Measurements from ENCODE around the gene KIAA0232. TPM values are rescaled to one million over a fixed set of nuclear protein-coding genes. Genes with fewer than 3 reads are reported as not detected.

Gene KIAA0232
- polyA plus RNA-seq, 2 donors, result 9.3 to 10.5 TPM

DNA sequence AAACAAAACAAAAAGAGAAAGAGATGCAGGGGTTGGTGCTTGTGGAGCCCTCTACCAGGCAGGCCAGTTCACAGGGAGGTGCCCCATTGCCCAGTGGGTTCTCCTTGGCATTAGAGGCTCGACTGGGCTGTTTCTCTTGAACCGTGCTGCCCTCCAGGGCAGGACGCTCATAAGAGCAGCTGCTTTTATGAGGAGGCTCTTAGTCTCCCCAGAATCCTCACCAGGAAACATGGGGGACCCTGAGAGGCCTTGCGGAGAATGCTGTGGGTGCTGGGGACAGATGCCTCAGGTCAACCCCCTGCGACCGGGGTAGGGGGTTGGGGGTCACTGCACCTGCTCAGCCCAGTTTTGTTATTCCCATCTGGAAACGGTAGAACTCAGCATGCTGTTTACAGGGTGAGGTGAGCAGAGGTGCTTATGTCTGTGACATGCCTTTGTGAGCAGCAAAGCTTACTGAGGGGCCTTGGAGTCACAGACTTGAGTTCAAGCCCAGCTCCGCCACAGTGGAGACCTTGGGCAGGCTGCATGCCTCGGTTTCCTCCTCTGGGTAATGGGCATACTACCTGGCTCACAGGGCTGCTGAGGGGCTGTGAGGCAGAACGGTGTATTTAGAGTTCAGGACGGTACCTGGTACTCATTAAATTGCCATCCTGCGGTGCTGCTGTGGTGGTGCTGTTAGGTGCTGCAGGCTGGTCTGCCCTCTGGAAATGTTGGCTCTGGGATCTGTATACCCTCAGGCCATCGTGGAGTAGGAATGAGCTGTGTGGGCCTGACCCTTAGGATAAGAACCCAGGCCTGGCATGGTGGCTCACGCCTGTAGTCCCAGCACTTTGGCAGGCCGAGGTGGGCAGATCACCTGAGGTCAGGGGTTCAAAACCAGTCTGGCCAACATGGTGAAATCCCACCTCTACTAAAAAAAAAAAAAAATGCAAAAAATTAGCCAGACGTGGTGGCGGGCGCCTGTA, 132.8 kb downstream of the KIAA0232 start:
- Histone ChIP-seq H3K27ac (ENCODE audit: low read depth in 2 of 2, low read length in 1 of 2) (no peak overlapping the region), H3K36me3 (ENCODE audit: control insufficient read depth in 2 of 2, insufficient read depth in 2 of 2, low read length in 1 of 2) (no peaks in the 10 kb centered on the region), H3K9me3 (ENCODE audit: control insufficient read depth in 2 of 2, insufficient read depth in 1 of 2, low read depth in 1 of 2, low read length in 1 of 2) (no peaks in the 10 kb centered on the region), H3K4me3 (ENCODE audit: low read depth in 1 of 2, low read length in 2 of 2) (no peak overlapping the region), H3K4me1 (ENCODE audit: control insufficient read depth in 2 of 2, insufficient read depth in 2 of 2, low read length in 1 of 2) (peaks cover 3 to 31% of the 10 kb centered on the region in 2 donors), H3K27me3 (ENCODE audit: control insufficient read depth in 1 of 2, insufficient read depth in 2 of 2, low read length in 2 of 2) (no peaks in the 10 kb centered on the region)
- WGBS, 2 donors, result 93 to 94% methylated on average over 18 of the region's 18 CpGs

DNA sequence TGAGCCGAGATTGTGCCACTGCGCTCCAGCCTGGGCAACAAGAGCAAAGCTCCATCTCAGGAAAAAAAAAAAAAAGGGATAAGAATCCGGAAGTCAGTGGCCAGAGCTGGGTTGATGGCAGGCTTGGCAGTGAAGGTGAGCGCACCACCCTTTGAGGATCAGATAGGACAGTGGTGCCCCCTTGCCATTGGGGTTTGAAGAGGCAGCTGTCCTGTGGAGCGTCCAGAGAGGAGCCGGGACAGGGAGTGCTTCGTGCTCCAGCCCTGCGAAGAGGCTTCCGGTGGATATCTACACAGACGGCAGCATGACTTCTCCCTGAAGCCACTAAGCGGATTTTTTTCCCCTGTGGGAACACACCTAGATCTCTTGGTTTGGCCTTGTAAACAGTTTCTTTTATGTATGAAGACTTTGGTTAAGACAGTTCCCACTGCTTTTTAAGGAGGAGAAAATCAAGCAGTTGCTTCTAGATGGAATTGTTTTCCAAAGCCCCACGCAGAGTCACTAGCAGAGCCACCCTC, 133.6 kb downstream of the KIAA0232 start:
- H3K4me3 ChIP-seq (ENCODE audit: low read depth in 1 of 2, low read length in 2 of 2), result no peak overlapping the region
- 88 to 91% methylated on average over 11 to 12 of the region's 12 CpGs for WGBS, 2 donors
- peaks cover 3 to 25% of the 10 kb centered on the region in 2 donors for H3K4me1 ChIP-seq (ENCODE audit: control insufficient read depth in 2 of 2, insufficient read depth in 2 of 2, low read length in 1 of 2)
- H3K27ac ChIP-seq (ENCODE audit: low read depth in 2 of 2, low read length in 1 of 2), result peak overlapping the region in 1 of 2 donors; percentile 75
- H3K27me3 ChIP-seq (ENCODE audit: control insufficient read depth in 1 of 2, insufficient read depth in 2 of 2, low read length in 2 of 2), result no peaks in the 10 kb centered on the region
- H3K9me3 ChIP-seq (ENCODE audit: control insufficient read depth in 2 of 2, insufficient read depth in 1 of 2, low read depth in 1 of 2, low read length in 1 of 2), result no peaks in the 10 kb centered on the region
- no peaks in the 10 kb centered on the region for H3K36me3 ChIP-seq (ENCODE audit: control insufficient read depth in 2 of 2, insufficient read depth in 2 of 2, low read length in 1 of 2)

DNA sequence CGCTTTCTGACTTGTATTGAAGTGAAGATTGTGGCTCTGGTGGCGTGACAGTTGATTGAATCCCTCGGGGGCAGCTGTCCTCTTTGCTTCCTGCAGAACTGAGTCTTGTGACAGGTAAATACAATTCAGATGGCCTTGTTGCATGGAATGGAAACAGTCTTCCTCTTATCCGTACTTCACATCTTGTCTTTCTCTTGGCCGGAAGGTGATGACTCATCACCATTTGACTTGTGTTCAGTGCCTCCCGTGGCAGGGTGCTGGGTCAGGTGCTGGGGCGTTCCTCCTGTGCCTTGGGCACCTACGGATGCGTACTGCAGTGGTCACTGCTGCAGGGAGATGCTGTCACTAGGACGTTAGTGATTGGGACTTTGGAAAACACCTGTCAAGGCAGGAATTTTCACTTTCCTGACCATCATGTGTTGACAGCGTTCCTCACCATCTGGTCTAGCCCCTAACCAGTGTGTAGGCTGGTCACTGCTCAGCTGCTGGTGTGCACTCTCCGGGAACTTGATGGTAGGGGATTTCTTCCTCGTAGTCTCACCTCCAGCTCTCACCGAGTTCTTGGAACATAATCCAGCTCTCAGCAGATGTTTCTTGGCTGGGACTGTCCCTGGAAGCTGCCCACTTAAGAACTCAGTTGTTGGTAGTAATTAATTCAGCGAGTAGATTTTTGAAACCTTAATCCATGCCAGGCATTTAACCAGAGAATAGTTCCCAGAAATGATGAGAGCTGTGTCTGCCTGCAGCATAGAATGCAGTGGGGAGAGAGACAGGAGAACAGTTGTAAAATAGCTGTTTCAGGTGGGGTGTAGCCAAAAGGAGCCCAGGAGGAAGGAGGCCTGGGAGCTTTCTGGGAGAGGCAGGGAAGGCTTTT, 134.3 kb downstream of the KIAA0232 start:
- no peaks in the 10 kb centered on the region for H3K36me3 ChIP-seq (ENCODE audit: control insufficient read depth in 2 of 2, insufficient read depth in 2 of 2, low read length in 1 of 2)
- no peak overlapping the region for H3K4me3 ChIP-seq (ENCODE audit: low read depth in 1 of 2, low read length in 2 of 2)
- peaks cover 3 to 20% of the 10 kb centered on the region in 2 donors for H3K4me1 ChIP-seq (ENCODE audit: control insufficient read depth in 2 of 2, insufficient read depth in 2 of 2, low read length in 1 of 2)
- H3K9me3 ChIP-seq (ENCODE audit: control insufficient read depth in 2 of 2, insufficient read depth in 1 of 2, low read depth in 1 of 2, low read length in 1 of 2), result no peaks in the 10 kb centered on the region
- 35 to 40% methylated on average over 15 of the region's 15 CpGs for WGBS, 2 donors
- peak overlapping the region; percentile 24 to 75 for H3K27ac ChIP-seq (ENCODE audit: low read depth in 2 of 2, low read length in 1 of 2)
- H3K27me3 ChIP-seq (ENCODE audit: control insufficient read depth in 1 of 2, insufficient read depth in 2 of 2, low read length in 2 of 2), result no peaks in the 10 kb centered on the region

DNA sequence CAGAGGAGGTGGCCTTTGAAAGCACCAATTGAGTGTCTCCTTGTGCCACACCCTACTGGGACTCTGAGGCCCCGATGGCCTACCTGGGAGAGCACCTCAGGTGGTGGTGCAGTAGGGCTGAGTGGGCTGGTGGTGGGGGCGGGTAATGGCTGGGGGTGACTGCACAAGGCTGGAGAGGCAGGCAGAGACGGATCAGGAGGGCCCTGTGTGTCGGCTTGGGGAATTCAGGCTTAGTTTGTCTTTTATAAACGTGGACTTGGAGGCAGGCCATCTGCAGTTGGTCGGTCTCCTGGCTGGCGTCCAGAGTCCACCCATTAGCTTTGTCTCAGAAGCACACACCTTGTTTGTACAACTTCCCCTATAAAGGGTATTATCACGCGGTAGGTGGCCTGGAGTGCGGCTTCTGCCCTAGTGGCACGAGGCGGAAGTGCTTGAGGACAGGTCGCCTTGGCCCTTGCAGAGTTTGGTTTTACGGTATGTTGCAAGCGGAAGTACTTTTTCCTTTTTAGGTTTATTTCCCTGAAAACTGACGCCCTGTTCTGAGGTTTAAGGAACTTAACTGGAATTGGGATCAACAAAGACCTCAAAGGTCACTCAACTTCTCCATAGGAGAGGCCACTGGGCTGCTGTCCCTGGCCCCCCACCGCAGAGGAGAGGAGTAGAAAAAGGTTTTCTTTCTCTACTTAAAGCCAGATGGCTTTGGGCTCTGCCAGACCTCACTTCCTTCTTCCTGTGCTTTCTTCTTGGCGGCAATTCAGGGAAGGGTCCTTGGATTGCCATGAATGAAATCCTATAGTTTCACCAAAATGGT, 135.1 kb downstream of the KIAA0232 start:
- Histone ChIP-seq H3K4me1 (ENCODE audit: control insufficient read depth in 2 of 2, insufficient read depth in 2 of 2, low read length in 1 of 2) (peaks cover 3 to 20% of the 10 kb centered on the region in 2 donors), H3K27ac (ENCODE audit: low read depth in 2 of 2, low read length in 1 of 2) (peak overlapping the region; percentile 23 to 75), H3K27me3 (ENCODE audit: control insufficient read depth in 1 of 2, insufficient read depth in 2 of 2, low read length in 2 of 2) (no peaks in the 10 kb centered on the region), H3K36me3 (ENCODE audit: control insufficient read depth in 2 of 2, insufficient read depth in 2 of 2, low read length in 1 of 2) (no peaks in the 10 kb centered on the region), H3K9me3 (ENCODE audit: control insufficient read depth in 2 of 2, insufficient read depth in 1 of 2, low read depth in 1 of 2, low read length in 1 of 2) (no peaks in the 10 kb centered on the region), H3K4me3 (ENCODE audit: low read depth in 1 of 2, low read length in 2 of 2) (no peak overlapping the region)
- 45% methylated on average over 18 of the region's 18 CpGs for WGBS, 2 donors

DNA sequence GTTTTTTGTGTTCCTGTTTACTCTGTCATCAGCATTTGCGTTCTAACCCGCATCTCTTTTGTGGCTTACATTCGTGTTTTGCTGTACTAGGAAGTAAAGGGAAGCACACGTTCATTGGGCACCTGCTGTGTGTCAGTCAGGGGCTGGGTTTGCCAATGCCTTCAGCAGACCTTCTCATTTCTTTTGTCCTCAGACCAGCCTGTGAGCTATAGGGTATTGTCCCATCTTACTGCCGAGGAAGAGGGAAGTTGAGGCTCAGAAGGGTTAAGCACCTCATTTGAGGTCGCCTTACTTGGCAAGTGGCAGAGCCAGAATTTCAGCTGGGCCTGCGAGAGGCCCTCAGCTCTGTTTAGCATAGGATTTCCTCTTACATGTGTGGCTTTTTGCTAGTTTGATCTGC, 135.8 kb downstream of the KIAA0232 start:
- H3K9me3 ChIP-seq (ENCODE audit: control insufficient read depth in 2 of 2, insufficient read depth in 1 of 2, low read depth in 1 of 2, low read length in 1 of 2), result no peaks in the 10 kb centered on the region
- peaks cover 3 to 20% of the 10 kb centered on the region in 2 donors for H3K4me1 ChIP-seq (ENCODE audit: control insufficient read depth in 2 of 2, insufficient read depth in 2 of 2, low read length in 1 of 2)
- H3K4me3 ChIP-seq (ENCODE audit: low read depth in 1 of 2, low read length in 2 of 2), result no peak overlapping the region
- no peaks in the 10 kb centered on the region for H3K27me3 ChIP-seq (ENCODE audit: control insufficient read depth in 1 of 2, insufficient read depth in 2 of 2, low read length in 2 of 2)
- peak overlapping the region; percentile 33 to 75 for H3K27ac ChIP-seq (ENCODE audit: low read depth in 2 of 2, low read length in 1 of 2)
- peaks cover 0 to 2% of the 10 kb centered on the region in 2 donors for H3K36me3 ChIP-seq (ENCODE audit: control insufficient read depth in 2 of 2, insufficient read depth in 2 of 2, low read length in 1 of 2)
- 28 to 43% methylated on average over 7 of the region's 7 CpGs for WGBS, 2 donors

DNA sequence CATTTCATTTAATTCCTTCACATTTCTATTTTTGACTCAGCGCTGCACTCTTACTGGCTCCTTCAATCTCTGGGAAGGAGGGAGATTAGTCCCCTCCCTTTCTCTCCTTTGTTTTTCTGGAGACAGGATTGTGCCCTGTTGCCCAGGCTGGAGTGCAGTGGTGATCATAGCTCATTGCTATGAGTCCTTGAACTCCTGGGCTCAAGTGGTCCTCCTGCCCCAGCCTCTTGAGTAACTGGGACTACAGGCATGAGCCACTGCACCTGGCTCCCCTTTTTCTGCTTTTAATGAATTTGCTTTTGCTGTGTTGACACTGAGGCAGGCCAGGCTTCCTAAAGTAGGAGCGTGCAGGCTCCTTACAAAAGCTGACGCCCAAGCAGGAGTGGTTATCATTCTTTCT, 137.6 kb downstream of the KIAA0232 start:
- Histone ChIP-seq H3K27ac (ENCODE audit: low read depth in 2 of 2, low read length in 1 of 2) (no peak overlapping the region), H3K4me3 (ENCODE audit: low read depth in 1 of 2, low read length in 2 of 2) (no peak overlapping the region), H3K36me3 (ENCODE audit: control insufficient read depth in 2 of 2, insufficient read depth in 2 of 2, low read length in 1 of 2) (peaks cover 0 to 15% of the 10 kb centered on the region in 2 donors), H3K9me3 (ENCODE audit: control insufficient read depth in 2 of 2, insufficient read depth in 1 of 2, low read depth in 1 of 2, low read length in 1 of 2) (no peaks in the 10 kb centered on the region), H3K4me1 (ENCODE audit: control insufficient read depth in 2 of 2, insufficient read depth in 2 of 2, low read length in 1 of 2) (peaks cover 3 to 20% of the 10 kb centered on the region in 2 donors), H3K27me3 (ENCODE audit: control insufficient read depth in 1 of 2, insufficient read depth in 2 of 2, low read length in 2 of 2) (no peaks in the 10 kb centered on the region)
- WGBS, 2 donors, result 56 to 58% methylated on average over 3 of the region's 3 CpGs

DNA sequence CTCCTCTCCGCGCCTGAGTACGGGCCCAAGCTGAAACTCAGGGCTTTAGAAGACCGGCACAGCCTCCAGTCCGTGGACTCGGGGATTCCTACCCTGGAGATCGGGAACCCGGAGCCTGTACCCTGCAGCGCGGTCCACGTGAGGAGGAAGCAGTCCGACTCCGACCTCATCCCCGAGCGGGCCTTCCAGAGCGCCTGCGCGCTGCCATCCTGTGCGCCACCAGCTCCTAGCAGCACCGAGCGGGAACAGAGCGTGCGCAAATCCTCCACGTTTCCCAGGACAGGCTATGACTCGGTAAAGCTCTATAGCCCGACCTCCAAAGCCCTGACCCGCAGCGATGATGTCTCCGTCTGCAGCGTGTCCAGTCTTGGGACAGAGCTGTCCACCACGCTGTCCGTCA, 141.0 kb downstream of the KIAA0232 start:
- H3K4me3 ChIP-seq (ENCODE audit: low read depth in 1 of 2, low read length in 2 of 2), result no peak overlapping the region
- H3K36me3 ChIP-seq (ENCODE audit: control insufficient read depth in 2 of 2, insufficient read depth in 2 of 2, low read length in 1 of 2), result peaks cover 0 to 23% of the 10 kb centered on the region in 2 donors
- no peak overlapping the region for H3K27ac ChIP-seq (ENCODE audit: low read depth in 2 of 2, low read length in 1 of 2)
- no peaks in the 10 kb centered on the region for H3K27me3 ChIP-seq (ENCODE audit: control insufficient read depth in 1 of 2, insufficient read depth in 2 of 2, low read length in 2 of 2)
- H3K4me1 ChIP-seq (ENCODE audit: control insufficient read depth in 2 of 2, insufficient read depth in 2 of 2, low read length in 1 of 2), result peaks cover 0 to 3% of the 10 kb centered on the region in 2 donors
- 97% methylated on average over 32 of the region's 32 CpGs for WGBS, 2 donors
- no peaks in the 10 kb centered on the region for H3K9me3 ChIP-seq (ENCODE audit: control insufficient read depth in 2 of 2, insufficient read depth in 1 of 2, low read depth in 1 of 2, low read length in 1 of 2)

DNA sequence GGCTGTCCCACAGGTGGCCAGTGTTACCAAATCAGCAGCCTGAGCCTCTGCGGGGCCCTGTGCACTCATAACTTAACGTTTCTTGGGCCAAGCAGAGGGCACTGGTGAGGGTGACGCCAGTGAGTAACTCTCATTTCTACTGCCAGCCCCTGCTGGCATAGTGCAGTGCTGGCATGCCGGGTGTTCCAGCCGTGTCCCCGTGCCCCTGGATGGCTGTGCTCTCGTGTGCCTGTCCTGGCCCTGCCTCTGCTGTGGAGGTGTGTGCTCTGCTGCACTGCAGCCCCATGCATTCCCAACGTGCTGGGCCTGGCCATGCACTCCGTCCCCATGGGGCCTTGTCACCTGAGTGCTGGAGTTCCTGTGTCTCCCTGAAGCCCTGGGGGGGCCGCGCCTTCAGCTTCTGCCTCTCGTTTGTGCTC, 141.8 kb downstream of the KIAA0232 start:
- peaks cover 0 to 3% of the 10 kb centered on the region in 2 donors for H3K4me1 ChIP-seq (ENCODE audit: control insufficient read depth in 2 of 2, insufficient read depth in 2 of 2, low read length in 1 of 2)
- H3K9me3 ChIP-seq (ENCODE audit: control insufficient read depth in 2 of 2, insufficient read depth in 1 of 2, low read depth in 1 of 2, low read length in 1 of 2), result no peaks in the 10 kb centered on the region
- H3K36me3 ChIP-seq (ENCODE audit: control insufficient read depth in 2 of 2, insufficient read depth in 2 of 2, low read length in 1 of 2), result peaks cover 0 to 27% of the 10 kb centered on the region in 2 donors
- no peaks in the 10 kb centered on the region for H3K27me3 ChIP-seq (ENCODE audit: control insufficient read depth in 1 of 2, insufficient read depth in 2 of 2, low read length in 2 of 2)
- H3K27ac ChIP-seq (ENCODE audit: low read depth in 2 of 2, low read length in 1 of 2), result no peak overlapping the region
- H3K4me3 ChIP-seq (ENCODE audit: low read depth in 1 of 2, low read length in 2 of 2), result no peak overlapping the region
- 90 to 91% methylated on average over 12 of the region's 12 CpGs for WGBS, 2 donors

All from esophagus (tissue), 2 donors.